ENCODE data around the gene NCBP2.

- TF ChIP-seq CTCF (IDR thresholded peaks at IDR 0.05) (no peak), POLR2A (IDR thresholded peaks at IDR 0.05) (no peak)
Observed at GRCh38 chr3:196949285-196949619, 6.9 kb upstream of the NCBP2 start.

Data from uterus (tissue), 2 donors.